GM18867 (cell line): ENCODE results near the gene HDAC4.

Experiments
- ATAC-seq: cut with Tn5 transposase; IDR thresholded peaks from one replicate; pipeline ENCODE4 v1.9.1; 2021; ENCODE audit warnings: mild to moderate bottlenecking, moderate library complexity; ENCODE audit not compliant: unreplicated experiment

The HDAC4 gene

GRCh38 chr2:239162976-239163687 is 237.7 kb downstream of the HDAC4 start:
- ATAC-seq = no peak

- no peak for ATAC-seq
Measured at GRCh38 chr2:239162141-239162821, 238.5 kb downstream of the HDAC4 start.

GRCh38 chr2:239161711-239162140 is 239.1 kb downstream of the HDAC4 start:
- ATAC-seq = no peak

GRCh38 chr2:239160226-239161143 is 240.3 kb downstream of the HDAC4 start:
- no peak for ATAC-seq

GRCh38 chr2:239159476-239159911 is 241.3 kb downstream of the HDAC4 start:
- no peak for ATAC-seq

- no peak for ATAC-seq
Measured at GRCh38 chr2:239158641-239159475, 242.0 kb downstream of the HDAC4 start.

GRCh38 chr2:239157771-239158170 is 243.0 kb downstream of the HDAC4 start:
- ATAC-seq = no peak

- no peak for ATAC-seq
Measured at GRCh38 chr2:239157269-239157668, 243.6 kb downstream of the HDAC4 start.

- no peak for ATAC-seq
Measured at GRCh38 chr2:239156516-239157265, 244.1 kb downstream of the HDAC4 start.

GRCh38 chr2:239155806-239156480 is 244.9 kb downstream of the HDAC4 start:
- no peak for ATAC-seq

- no peak for ATAC-seq
Measured at GRCh38 chr2:239154971-239155805, 245.6 kb downstream of the HDAC4 start.

- no peak for ATAC-seq
Measured at GRCh38 chr2:239153806-239154591, 246.8 kb downstream of the HDAC4 start.

- ATAC-seq = no peak
Measured at GRCh38 chr2:239152916-239153305, 247.9 kb downstream of the HDAC4 start.

GRCh38 chr2:239152239-239152915 is 248.4 kb downstream of the HDAC4 start:
- ATAC-seq = no peak

- no peak for ATAC-seq
Measured at GRCh38 chr2:239151201-239152131, 249.4 kb downstream of the HDAC4 start.
